Neural cell (in vitro differentiated cells): ENCODE data around the gene E4F1.

Experiments used
- EP300 ChIP-seq: fragments of 450-650 bp; conservative IDR thresholded peaks from 2 replicates; pipeline ENCODE4 v1.6.1; 2014; ENCODE audit warnings: antibody characterized with exemption, mild to moderate bottlenecking, moderate library complexity; ENCODE audit not compliant: poor library complexity, severe bottlenecking
- EZH2 ChIP-seq: fragments of 200-600, 300-800 bp; shearing (Covaris generic), sonication (generic); IDR thresholded peaks from 2 replicates; pipeline ENCODE4 v1.6.1; 2014; ENCODE audit warnings: antibody characterized with exemption, low read length, borderline replicate concordance, mild to moderate bottlenecking; ENCODE audit not compliant: insufficient read depth, poor library complexity, severe bottlenecking
- POLR2AphosphoS5 ChIP-seq: IDR thresholded peaks from 2 replicates; pipeline ENCODE4 v1.6.1; 2012
- REST ChIP-seq: IDR thresholded peaks from 2 replicates; pipeline ENCODE4 v1.6.1; 2012; ENCODE audit warnings: borderline replicate concordance
- SMC3 ChIP-seq: fragments of 450-650 bp; conservative IDR thresholded peaks from 2 replicates; pipeline ENCODE4 v1.6.1; 2014; ENCODE audit warnings: antibody characterized with exemption, mild to moderate bottlenecking, moderate library complexity; ENCODE audit not compliant: poor library complexity
- TAF1 ChIP-seq: IDR thresholded peaks from 2 replicates; pipeline ENCODE4 v1.6.1; 2012; ENCODE audit warnings: low read depth
- TF ChIP-seq, protein P1 (sequence below): fragments of 450-650 bp; IDR thresholded peaks from 2 replicates; pipeline ENCODE4 v1.5.1; 2014; ENCODE audit warnings: antibody characterized with exemption, mild to moderate bottlenecking, moderate library complexity; ENCODE audit not compliant: poor library complexity, severe bottlenecking

DNA sequence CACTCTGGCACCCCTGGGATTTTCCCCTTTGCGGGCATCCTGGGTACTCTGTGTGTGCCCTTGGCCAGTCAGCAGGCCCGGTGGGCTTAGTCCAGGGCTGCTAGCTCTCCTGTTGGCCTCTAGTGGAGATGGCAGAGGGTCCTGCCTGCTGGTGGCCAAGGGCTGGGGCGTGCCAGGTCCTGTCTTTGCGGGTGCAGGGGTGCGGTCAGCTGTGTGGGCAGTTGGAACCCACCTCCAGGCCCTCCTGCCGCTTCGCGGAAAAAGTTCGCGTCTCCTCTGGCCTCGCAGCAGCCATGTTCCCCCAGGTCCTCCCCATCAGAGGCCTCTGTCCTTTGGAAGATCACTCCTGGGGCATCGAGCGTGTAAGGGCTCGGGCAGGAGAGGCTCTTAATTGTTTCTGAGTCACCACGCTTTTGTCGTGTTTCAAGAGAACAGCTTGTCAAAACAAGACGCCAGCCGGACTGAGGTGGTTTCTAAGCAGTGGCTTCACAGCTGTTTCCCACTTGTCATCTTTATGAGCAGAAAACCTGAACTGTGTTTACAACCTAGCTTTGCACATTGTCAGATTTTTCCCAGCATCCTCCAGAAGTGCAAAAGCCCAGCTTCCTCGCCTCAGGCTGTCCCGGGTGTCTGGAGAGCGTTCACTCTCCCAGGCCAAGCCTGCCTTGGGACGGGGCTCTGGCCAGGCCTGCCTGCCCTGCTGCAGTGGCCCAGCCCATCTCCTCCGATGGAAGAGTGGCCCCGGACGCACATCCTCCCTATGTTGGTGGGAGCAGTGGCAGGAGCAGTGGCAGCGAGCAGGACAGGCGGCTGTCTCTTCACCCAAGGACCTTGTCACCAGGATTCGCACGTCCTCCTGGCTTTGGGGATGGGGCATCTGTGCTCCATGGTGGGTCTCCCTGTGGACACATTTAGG, 7.9 kb downstream of the E4F1 start:
- TF ChIP-seq, protein P1, sequence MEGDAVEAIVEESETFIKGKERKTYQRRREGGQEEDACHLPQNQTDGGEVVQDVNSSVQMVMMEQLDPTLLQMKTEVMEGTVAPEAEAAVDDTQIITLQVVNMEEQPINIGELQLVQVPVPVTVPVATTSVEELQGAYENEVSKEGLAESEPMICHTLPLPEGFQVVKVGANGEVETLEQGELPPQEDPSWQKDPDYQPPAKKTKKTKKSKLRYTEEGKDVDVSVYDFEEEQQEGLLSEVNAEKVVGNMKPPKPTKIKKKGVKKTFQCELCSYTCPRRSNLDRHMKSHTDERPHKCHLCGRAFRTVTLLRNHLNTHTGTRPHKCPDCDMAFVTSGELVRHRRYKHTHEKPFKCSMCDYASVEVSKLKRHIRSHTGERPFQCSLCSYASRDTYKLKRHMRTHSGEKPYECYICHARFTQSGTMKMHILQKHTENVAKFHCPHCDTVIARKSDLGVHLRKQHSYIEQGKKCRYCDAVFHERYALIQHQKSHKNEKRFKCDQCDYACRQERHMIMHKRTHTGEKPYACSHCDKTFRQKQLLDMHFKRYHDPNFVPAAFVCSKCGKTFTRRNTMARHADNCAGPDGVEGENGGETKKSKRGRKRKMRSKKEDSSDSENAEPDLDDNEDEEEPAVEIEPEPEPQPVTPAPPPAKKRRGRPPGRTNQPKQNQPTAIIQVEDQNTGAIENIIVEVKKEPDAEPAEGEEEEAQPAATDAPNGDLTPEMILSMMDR: no peak
- TF ChIP-seq POLR2AphosphoS5 (no peak), EP300 (no peak), TAF1 (no peak), REST (no peak), SMC3 (no peak), EZH2 (no peak)
